Measurements from ENCODE around the gene R3HDM1.

- TF ChIP-seq CTCF (IDR thresholded peaks at IDR 0.05): no peak
- no peak for TF ChIP-seq POLR2A (IDR thresholded peaks at IDR 0.05)
Observed at GRCh38 chr2:135762022-135762421, 230.7 kb downstream of the R3HDM1 start.
